IPS-15b (cell line): ENCODE measurements around the gene CELF4.
A peak's percentile ranks its signal among the peaks of the same experiment; 100 is the strongest.

Experiments used
- H3K27me3 ChIP-seq: one replicate; pipeline ENCODE4 v1.6.1; 2013; ENCODE audit warnings: low read length; ENCODE audit not compliant: control insufficient read depth, insufficient read depth
- H3K36me3 ChIP-seq: one replicate; pipeline ENCODE4 v1.6.1; 2013; ENCODE audit warnings: low read length; ENCODE audit not compliant: control insufficient read depth, insufficient read depth
- H3K4me1 ChIP-seq: one replicate; pipeline ENCODE4 v1.6.1; 2013; ENCODE audit warnings: mild to moderate bottlenecking, low read length; ENCODE audit not compliant: control insufficient read depth, insufficient read depth
- H3K4me3 ChIP-seq: one replicate; pipeline ENCODE4 v1.5.1; 2013; ENCODE audit warnings: low read depth, low read length
- H3K9ac ChIP-seq: one replicate; pipeline ENCODE4 v1.6.1; 2013; ENCODE audit warnings: low read depth, mild to moderate bottlenecking, low read length
- H3K9me3 ChIP-seq: one replicate; pipeline ENCODE4 v1.6.1; 2013; ENCODE audit warnings: mild to moderate bottlenecking, low read length; ENCODE audit not compliant: control insufficient read depth, insufficient read depth

Gene CELF4

DNA sequence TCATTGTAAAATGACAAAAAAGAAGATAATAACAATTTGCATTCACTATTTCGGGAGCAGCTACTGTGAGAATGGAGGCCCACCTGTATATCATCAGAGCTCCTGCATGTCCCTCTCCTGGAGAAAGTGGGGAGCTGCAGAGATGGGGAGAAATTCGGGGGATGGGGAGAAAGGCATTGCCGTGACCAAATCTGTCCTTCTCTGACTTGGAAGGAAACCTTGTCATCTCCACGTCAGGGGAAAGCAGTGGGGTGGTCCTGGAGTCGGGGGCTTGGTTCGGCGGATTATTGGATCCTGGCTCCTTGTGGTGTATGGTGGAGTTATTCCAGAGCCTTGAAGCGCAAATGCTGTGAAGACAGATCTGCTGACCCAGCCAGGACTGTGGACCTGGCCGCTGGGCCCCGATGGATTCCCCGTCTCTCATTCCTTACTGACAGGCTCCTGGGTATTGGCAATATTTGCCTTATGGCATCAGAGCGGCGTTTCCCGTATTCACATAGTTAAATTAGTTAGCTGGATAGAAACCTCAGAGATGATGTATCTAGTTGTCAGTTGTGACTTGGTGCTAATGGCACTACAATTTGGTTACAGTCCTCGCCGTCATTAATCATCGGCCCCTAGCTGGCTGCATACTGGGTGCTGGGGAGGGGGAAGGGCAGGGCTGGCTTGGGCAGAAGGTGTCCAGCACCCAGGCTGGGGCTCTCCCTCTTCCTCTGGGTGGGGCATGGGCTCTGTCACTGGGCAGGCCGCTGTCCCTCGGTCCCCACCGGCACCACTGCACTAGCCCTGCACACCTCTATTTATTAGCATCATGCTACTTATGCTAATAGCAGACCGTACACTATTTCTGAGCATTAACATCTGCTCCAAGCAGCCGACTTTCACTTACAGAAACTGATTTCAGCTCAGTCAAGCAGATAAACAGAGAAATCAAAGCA, 31.7 kb downstream of the CELF4 start:
- H3K9me3 ChIP-seq: no peaks in the 10 kb centered on the region
- H3K27me3 ChIP-seq: peaks cover 15% of the 10 kb centered on the region
- no peak overlapping the region for H3K9ac ChIP-seq
- H3K4me1 ChIP-seq: peaks cover 13% of the 10 kb centered on the region
- H3K4me3 ChIP-seq: no peak overlapping the region
- no peaks in the 10 kb centered on the region for H3K36me3 ChIP-seq

DNA sequence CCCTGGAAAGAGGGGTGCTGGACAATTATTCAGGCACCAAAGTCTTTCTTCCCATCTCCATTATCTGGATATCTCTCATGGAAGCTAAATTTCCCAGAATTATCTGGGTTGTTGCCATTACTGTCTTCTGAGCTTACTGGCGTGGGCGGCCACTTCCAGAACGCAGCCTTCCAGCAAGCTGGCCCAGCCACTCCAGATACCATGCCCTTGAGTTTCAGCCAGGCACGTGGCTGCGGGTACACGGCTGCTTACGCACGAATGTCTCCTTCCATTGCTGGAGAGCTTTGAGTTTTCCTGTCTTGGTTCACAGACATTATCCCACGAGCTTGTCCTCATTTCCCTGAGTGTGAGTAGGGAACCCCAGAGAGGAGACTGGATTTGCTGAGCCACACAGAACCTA, 32.7 kb downstream of the CELF4 start:
- H3K27me3 ChIP-seq: peaks cover 7% of the 10 kb centered on the region
- H3K4me3 ChIP-seq: no peak overlapping the region

DNA sequence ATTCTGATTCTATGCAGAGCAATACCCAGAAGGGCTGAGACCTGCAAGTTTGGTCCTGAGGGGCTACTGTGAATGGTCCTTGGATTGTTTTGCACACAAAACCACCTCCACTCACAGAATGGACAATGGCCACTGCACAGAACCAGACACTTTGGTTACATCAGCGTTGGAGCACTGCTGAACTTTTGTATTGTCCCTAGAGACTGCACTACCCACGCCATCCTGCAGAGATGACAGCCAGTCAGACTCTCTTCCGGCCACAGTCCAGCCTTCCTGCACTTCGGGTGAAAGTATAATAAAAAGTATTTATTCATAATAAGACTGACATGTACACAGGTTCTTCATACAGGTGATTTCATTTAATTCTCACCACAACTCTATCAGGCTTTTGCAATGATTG, 35.7 kb downstream of the CELF4 start:
- Histone ChIP-seq H3K9ac (no peak overlapping the region), H3K36me3 (no peaks in the 10 kb centered on the region), H3K27me3 (peaks cover 23% of the 10 kb centered on the region), H3K4me3 (no peak overlapping the region), H3K4me1 (peaks cover 12% of the 10 kb centered on the region), H3K9me3 (no peaks in the 10 kb centered on the region)

More for the DNA sequence above, 32.7 kb downstream of the CELF4 start:
- Histone ChIP-seq H3K9me3 (no peaks in the 10 kb centered on the region), H3K36me3 (no peaks in the 10 kb centered on the region), H3K4me1 (peaks cover 3% of the 10 kb centered on the region), H3K9ac (no peak overlapping the region)

DNA sequence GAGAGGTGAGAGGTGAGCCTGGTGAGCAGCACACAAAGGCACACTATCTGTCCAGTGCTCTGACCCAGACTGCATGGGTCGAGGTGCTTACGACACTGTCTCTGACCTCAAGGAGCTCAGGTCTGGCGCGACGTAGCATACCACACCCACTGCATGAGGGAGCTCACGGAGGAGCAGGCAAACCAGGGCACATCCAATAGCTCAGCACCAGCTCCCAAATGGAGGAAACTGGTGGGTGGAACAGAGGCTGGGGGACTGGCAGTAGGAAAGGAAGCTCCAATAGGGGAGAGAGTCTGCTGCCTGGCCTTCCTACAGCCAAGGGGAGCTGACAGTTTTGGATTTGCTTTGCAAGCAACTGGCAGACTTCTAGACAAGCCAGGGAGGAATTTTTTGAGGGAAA, 36.3 kb downstream of the CELF4 start:
- Histone ChIP-seq H3K36me3 (no peaks in the 10 kb centered on the region), H3K9me3 (no peaks in the 10 kb centered on the region), H3K27me3 (peaks cover 26% of the 10 kb centered on the region), H3K9ac (no peak overlapping the region), H3K4me3 (no peak overlapping the region), H3K4me1 (peaks cover 12% of the 10 kb centered on the region)

DNA sequence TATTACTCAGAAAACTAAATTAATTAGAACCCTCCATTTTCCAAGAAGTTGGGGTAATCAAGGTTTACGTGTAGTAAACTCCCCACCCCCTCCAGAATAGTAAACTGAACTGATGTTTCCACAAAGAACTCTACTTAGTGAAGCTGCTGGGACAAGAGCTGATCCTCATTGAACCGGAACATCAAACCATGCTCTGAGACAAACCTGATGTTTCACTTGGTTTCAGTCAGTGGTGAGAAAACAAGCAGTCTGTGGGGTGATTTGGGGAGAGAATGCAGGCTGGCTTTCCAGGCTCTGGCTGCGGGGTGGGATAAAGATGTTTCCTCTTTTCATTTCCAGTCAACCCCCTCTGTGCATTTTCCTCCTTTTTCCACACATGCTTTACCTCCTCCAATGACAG, 38.2 kb downstream of the CELF4 start:
- no peak overlapping the region for H3K4me3 ChIP-seq
- no peaks in the 10 kb centered on the region for H3K9me3 ChIP-seq
- H3K27me3 ChIP-seq: peaks cover 43% of the 10 kb centered on the region
- H3K9ac ChIP-seq: no peak overlapping the region
- no peaks in the 10 kb centered on the region for H3K36me3 ChIP-seq
- H3K4me1 ChIP-seq: peaks cover 9% of the 10 kb centered on the region

DNA sequence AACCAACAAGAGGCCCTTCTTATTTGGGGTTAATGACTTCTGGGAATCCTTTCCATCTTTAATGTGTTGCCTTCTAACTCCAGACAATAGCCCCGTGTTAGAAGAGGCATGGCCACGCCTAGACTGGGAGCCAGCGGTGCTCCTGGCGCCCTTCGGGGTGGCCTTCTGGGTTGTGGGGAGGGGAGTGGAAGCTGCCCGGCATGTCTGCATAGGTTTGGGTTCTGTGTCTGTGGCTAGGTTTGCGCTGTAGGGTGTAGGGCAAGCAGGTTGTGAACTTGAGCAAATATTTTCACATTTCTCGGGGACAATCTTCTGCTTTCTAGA, 40.4 kb downstream of the CELF4 start:
- H3K27me3 ChIP-seq: peaks cover 47% of the 10 kb centered on the region
- H3K4me1 ChIP-seq: peaks cover 9% of the 10 kb centered on the region
- H3K36me3 ChIP-seq: no peaks in the 10 kb centered on the region
- peak overlapping the region; percentile 43 for H3K4me3 ChIP-seq
- H3K9me3 ChIP-seq: no peaks in the 10 kb centered on the region
- no peak overlapping the region for H3K9ac ChIP-seq

DNA sequence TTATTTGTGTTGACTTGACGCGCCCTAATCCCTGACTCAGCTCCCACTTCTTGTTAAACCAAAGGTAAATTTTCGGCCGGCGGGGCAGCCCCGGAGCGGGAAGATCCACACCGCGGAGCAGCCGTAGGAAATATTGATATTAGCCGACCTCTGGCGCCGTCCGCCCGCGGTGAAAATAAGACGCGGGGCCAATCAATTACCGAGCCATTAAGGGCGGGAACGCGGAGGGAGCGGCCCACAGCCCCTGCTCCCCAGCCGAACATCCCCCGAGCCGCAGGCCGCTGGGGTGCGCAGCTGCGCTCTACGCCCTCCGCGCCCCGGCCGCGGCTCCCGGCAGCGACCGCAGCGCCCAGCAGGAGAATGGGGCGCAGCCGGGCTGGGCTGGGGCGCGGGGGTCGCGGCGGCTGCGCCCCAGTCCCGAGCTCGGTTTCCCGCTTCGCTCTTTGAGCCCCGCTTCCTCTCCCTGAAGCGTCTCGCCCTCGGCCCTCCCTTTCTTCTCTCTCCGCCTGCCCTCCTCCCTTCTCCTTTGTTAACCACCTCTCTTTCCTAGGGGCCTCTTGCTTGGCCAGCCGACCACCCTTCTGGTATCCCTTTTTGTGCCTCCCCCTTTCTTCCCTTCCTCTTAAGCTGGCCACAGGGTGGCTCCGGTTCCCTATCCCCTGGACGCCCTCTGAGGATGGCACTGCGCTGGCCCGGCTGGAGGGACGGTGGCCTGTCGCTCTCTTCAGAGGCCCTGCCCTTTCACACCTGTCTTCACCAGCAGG, 40.9 kb downstream of the CELF4 start:
- Histone ChIP-seq H3K9ac (no peak overlapping the region), H3K4me1 (peaks cover 9% of the 10 kb centered on the region), H3K4me3 (peak overlapping the region; percentile 43), H3K36me3 (no peaks in the 10 kb centered on the region), H3K27me3 (peaks cover 47% of the 10 kb centered on the region), H3K9me3 (no peaks in the 10 kb centered on the region)

DNA sequence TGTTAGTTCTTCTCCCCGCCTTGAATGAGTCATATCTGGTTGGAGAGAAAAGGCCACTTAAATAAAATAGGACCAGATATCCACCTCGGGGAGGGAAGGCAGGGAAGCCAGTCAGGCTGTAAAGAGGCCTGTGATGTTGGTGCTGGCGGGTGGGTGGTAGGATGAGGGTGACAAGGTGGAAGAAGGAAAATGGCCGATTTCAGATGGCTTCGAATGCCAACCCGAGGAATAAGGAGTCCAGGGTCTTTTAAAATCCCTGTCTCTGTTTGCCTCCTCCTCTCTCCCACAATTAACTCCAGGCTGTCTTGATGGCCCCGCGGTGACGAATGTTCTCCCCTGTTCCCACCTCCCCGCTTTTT, 41.5 kb downstream of the CELF4 start:
- Histone ChIP-seq H3K36me3 (no peaks in the 10 kb centered on the region), H3K27me3 (peaks cover 48% of the 10 kb centered on the region), H3K9me3 (no peaks in the 10 kb centered on the region), H3K4me1 (peaks cover 9% of the 10 kb centered on the region), H3K4me3 (peak overlapping the region; percentile 43), H3K9ac (no peak overlapping the region)

DNA sequence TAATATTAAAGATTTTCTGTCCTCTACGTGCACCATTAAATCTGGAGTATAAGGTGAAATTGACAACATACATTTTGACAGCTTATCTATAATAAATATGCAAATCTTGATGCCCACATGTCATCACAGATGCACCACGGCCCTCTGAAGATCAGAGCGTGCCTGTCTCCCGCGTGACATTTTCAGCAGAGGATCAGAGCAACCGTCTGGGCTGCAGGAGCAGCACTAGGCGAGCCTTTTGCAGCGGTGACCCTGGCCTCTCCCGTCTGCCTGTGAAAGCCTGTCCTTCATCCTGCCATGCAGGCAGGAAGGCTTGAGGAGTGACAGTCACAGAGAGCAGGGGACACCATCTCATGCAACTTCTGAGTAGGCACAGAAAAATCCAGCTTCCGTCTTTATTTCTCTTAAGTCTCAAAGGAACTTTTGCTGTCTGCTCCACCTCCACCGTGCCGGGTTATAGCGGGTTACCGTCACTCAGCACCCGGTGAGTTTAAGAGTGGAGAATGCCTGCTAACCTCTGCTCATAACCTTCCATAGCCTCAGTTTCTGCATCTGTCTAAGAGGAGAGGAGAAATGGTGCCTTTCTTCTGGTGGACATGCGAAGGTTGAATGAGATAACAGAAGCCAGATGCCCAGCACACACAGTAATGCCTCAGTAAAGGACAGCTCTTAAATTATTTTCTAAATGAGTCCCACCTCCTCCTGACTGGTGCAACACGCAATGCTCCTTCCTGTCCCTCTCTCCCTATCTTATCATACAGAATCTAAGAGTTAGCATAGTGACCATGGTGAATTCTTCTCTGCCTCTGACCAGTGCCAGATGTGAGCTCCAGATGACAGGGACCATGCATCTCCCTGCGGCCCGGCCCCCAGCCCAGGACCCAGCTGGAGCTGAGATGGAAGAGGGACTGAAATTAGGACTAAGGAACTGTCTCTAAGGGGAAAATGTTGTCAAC, 43.8 kb downstream of the CELF4 start:
- Histone ChIP-seq H3K27me3 (peaks cover 43% of the 10 kb centered on the region), H3K9ac (no peak overlapping the region), H3K36me3 (no peaks in the 10 kb centered on the region), H3K4me3 (no peak overlapping the region), H3K4me1 (peaks cover 9% of the 10 kb centered on the region), H3K9me3 (no peaks in the 10 kb centered on the region)

DNA sequence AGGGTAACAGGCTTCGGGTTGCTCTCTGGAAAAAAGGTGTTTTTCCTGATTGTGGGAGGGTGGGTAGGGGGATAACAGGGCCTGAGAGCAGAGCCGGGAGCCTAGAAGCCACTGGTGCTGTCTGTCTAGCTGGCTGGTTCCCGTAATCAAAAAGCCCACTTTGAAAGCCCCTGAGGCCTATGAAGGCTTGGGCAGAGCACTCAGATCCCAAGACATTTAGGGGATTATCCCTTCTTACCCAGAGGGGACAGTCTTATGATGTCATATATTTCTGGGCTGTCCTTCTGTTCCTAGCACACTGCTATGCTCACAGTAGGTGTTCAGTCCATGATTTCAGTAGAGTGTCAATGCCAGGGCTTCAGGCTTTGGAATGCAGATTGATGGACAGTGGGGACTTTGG, 45.1 kb downstream of the CELF4 start:
- no peak overlapping the region for H3K4me3 ChIP-seq
- H3K4me1 ChIP-seq: peaks cover 2% of the 10 kb centered on the region
- H3K9me3 ChIP-seq: no peaks in the 10 kb centered on the region
- H3K9ac ChIP-seq: no peak overlapping the region
- H3K27me3 ChIP-seq: peaks cover 33% of the 10 kb centered on the region
- no peaks in the 10 kb centered on the region for H3K36me3 ChIP-seq

DNA sequence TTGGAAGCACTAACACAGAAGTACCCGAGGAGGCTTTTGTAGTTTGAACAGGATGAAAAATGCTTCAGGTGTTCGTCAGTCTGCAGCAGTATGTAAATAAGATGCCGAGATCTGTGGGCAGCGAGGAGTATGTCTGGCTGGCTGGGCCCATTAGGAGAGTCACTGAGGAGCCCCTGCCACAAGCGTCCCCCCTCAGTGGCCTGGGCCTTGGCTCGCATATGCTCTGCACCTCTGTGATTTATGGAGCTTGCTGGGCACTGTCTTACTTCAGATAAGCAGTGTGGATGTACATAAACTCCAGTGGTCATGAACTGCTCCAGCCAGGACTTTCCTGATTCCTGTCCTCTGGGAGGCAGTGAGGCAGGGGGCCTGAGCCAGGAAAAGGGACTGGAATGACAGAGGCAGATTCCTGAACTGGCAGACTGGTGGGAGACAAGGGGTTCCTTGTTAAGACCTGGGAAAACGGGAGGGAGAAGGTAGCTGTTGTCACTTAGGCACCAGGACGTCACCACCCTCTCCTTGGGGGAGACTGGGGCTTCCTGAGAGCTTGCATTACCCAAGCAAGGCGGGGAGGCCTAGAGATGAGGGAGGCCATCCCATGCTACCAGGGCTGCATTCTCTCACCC, 46.0 kb downstream of the CELF4 start:
- Histone ChIP-seq H3K9me3 (no peaks in the 10 kb centered on the region), H3K4me1 (no peaks in the 10 kb centered on the region), H3K27me3 (peaks cover 27% of the 10 kb centered on the region), H3K4me3 (no peak overlapping the region), H3K9ac (no peak overlapping the region), H3K36me3 (no peaks in the 10 kb centered on the region)
